Endothelial cell of umbilical vein (primary cell): ENCODE results near the gene NR5A1. TPM values are rescaled to one million over a fixed set of nuclear protein-coding genes. Genes with fewer than 3 reads are reported as not detected.

Experiments
- BruUV-seq: library from RNA; stranded (reverse); fragments of 400-500 nt; replicated peaks from 2 replicates; lab custom pipeline; 2021; lab: Mats Ljungman, UMichigan
- CTCF ChIA-PET: fragments of 300-600, 350-600 bp; sonication (Branson Sonifier 250); formaldehyde crosslinking; loops from one replicate; lab custom pipeline; 2021; ENCODE audit warnings: antibody characterized with exemption, inconsistent platforms; lab: Charles Lee
- POLR2A ChIA-PET: fragments of 300-600, 350-600 bp; sonication (Branson Sonifier 250); formaldehyde crosslinking; loops from one replicate; lab custom pipeline; 2021; ENCODE audit warnings: antibody characterized with exemption, inconsistent platforms; lab: Charles Lee
- DNase-seq: peaks from one replicate; pipeline ENCODE4 v3.0.0-alpha.2; 2011; ENCODE audit warnings: low read depth, low spot score
- FAIRE-seq: peaks from 2 replicates; lab custom pipeline; 2011; peaks lifted over from hg19 to GRCh38; lab: Jason Lieb, UNC
- H2AFZ ChIP-seq: 2 replicates; pipeline ENCODE4 v1.6.0; 2012; ENCODE audit warnings: low read depth, low read length, control low read depth, inconsistent platforms
- H3K27ac ChIP-seq: 2 replicates; pipeline ENCODE4 v1.5.1; 2011; ENCODE audit warnings: low read depth, mild to moderate bottlenecking, control low read depth, low read length, moderate library complexity; ENCODE audit not compliant: insufficient read depth
- H3K27me3 ChIP-seq, 2 experiments: 2 replicates each; pipeline versions ENCODE4 v1.6.0 to v1.6.1; 2011; ENCODE audit warnings: low read length in 2 of 2, mixed read lengths in 1 of 2; ENCODE audit not compliant: control insufficient read depth in 2 of 2, insufficient read depth in 2 of 2
- H3K36me3 ChIP-seq, 2 experiments: 2 replicates in 1 of 2; 3 replicates in 1 of 2; pipeline ENCODE4 v1.5.1; 2011; ENCODE audit warnings: low read length in 2 of 2, mild to moderate bottlenecking in 1 of 2, moderate library complexity in 1 of 2; ENCODE audit not compliant: control insufficient read depth in 2 of 2, insufficient read depth in 2 of 2; ENCODE audit errors: extremely low read depth in 1 of 2
- H3K4me1 ChIP-seq: 3 replicates; pipeline ENCODE4 v1.5.1; 2011; ENCODE audit warnings: mild to moderate bottlenecking, low read length; ENCODE audit not compliant: control insufficient read depth, insufficient read depth; ENCODE audit errors: extremely low read depth
- H3K4me2 ChIP-seq: 2 replicates; pipeline ENCODE4 v1.6.1; 2011; ENCODE audit warnings: low read length, control low read depth, mixed read lengths; ENCODE audit not compliant: insufficient read depth
- H3K4me3 ChIP-seq, 3 experiments: fragments of 200-600 bp in 1 of 3; sonication (generic), shearing (Covaris generic) in 1 of 3; replicated peaks in 1 of 3; 2 replicates each; pipeline ENCODE4 v1.5.1; 2011 to 2016; ENCODE audit warnings: control low read depth in 3 of 3, low read length in 3 of 3, mild to moderate bottlenecking in 2 of 3, inconsistent platforms in 1 of 3, low read depth in 1 of 3, moderate library complexity in 1 of 3; ENCODE audit not compliant: insufficient read depth in 1 of 3
- H3K79me2 ChIP-seq: 2 replicates; pipeline ENCODE4 v1.6.0; 2012; ENCODE audit warnings: low read length, inconsistent platforms; ENCODE audit not compliant: control insufficient read depth, insufficient read depth
- H3K9ac ChIP-seq: replicated peaks from 2 replicates; pipeline ENCODE3; 2011; ENCODE audit warnings: low read length, control low read depth; ENCODE audit not compliant: insufficient read depth; ENCODE audit errors: extremely low read depth
- H3K9me1 ChIP-seq: replicated peaks from 3 replicates; pipeline ENCODE4 v1.6.0; 2011; ENCODE audit warnings: mild to moderate bottlenecking, low read length; ENCODE audit not compliant: control insufficient read depth, insufficient read depth; ENCODE audit errors: extremely low read depth
- H3K9me3 ChIP-seq: replicated peaks from 2 replicates; pipeline ENCODE4 v1.5.1; 2012; ENCODE audit warnings: low read length, inconsistent platforms; ENCODE audit not compliant: control insufficient read depth, insufficient read depth
- H4K20me1 ChIP-seq: replicated peaks from 2 replicates; pipeline ENCODE3; 2011; ENCODE audit warnings: mild to moderate bottlenecking, low read length; ENCODE audit not compliant: control insufficient read depth, insufficient read depth; ENCODE audit errors: extremely low read depth
- CTCF ChIP-seq, 2 donors: IDR thresholded peaks; 1 replicate in 1 of 2; 2 replicates in 1 of 2; pipeline ENCODE4 v1.5.1; 2011; ENCODE audit warnings: low read length in 2 of 2, mild to moderate bottlenecking in 2 of 2, moderate library complexity in 2 of 2, control low read depth in 1 of 2, inconsistent platforms in 1 of 2, low read depth in 1 of 2; ENCODE audit not compliant: insufficient read depth in 1 of 2; ENCODE audit errors: extremely low read depth in 1 of 2
- EZH2 ChIP-seq: IDR thresholded peaks from 2 replicates; pipeline ENCODE4 v1.6.1; 2012; ENCODE audit warnings: borderline replicate concordance, low read depth, mild to moderate bottlenecking, moderate library complexity, low read length, inconsistent platforms; ENCODE audit not compliant: severe bottlenecking
- FOS ChIP-seq: IDR thresholded peaks from 2 replicates; pipeline ENCODE4 v1.6.1; 2011; ENCODE audit warnings: mild to moderate bottlenecking, low read length, moderate library complexity, borderline replicate concordance; ENCODE audit not compliant: insufficient read depth
- JUN ChIP-seq: IDR thresholded peaks from 2 replicates; pipeline ENCODE4 v1.6.1; 2011; ENCODE audit warnings: borderline replicate concordance, low read depth; ENCODE audit not compliant: insufficient read length, insufficient read depth
- POLR2A ChIP-seq: IDR thresholded peaks from 2 replicates; pipeline ENCODE4 v1.6.1; 2012; ENCODE audit warnings: low read depth, mild to moderate bottlenecking, control low read depth, low read length
- dilution Hi-C: fragments of 300-500 bp; cut with MboI; formaldehyde crosslinking; loops from one replicate; pipeline ENCODE4 v1.15.0; 2019; ENCODE audit warnings: low sequenced_read_pairs; ENCODE audit not compliant: extremely low pct_ligation_motif_present
- intact Hi-C: fragments of 100-400 bp; cut with micrococcal nuclease; formaldehyde crosslinking; loops from one replicate; pipeline ENCODE4 v1.10.0; 2022
- polyA plus RNA-seq, 4 experiments: library from polyadenylated mRNA; depleted of rRNA in 3 of 4; stranded (reverse) in 3 of 4; unstranded in 1 of 4; fragments of >200 nt; gene quantifications; 2 replicates each; pipeline versions ENCODE4 v1.2.1 to v1.2.3, GENCODE V29; 2011 to 2012; ENCODE audit warnings: missing spikeins in 1 of 4
- total RNA-seq: library from RNA; stranded (reverse); gene quantifications from 2 replicates; pipeline ENCODE4 v1.2.3, GENCODE V29; 2021

Gene NR5A1
- total and polyA plus RNA-seq, 2 donors (not counting 3 experiments of a cell fraction or from before 2014, with no cell fraction given): not detected

GRCh38 chr9:124456341-124457078 lies 50.7 kb downstream of the NR5A1 start:
- Histone ChIP-seq H3K36me3 (no peaks in the 10 kb centered on the region), H3K9me1 (no peaks in the 10 kb centered on the region), H3K79me2 (no peaks in the 10 kb centered on the region), H3K27me3 (peaks cover 2 to 11% of the 10 kb centered on the region in 2 experiments), H3K4me1 (no peaks in the 10 kb centered on the region), H3K4me2 (no peak overlapping the region), H3K9ac (no peak overlapping the region), H4K20me1 (no peaks in the 10 kb centered on the region), H3K9me3 (no peaks in the 10 kb centered on the region), H3K4me3 (no peak overlapping the region), H3K27ac (no peak overlapping the region), H2AFZ (no peak overlapping the region)
- intact Hi-C loops (no loop called here), dilution Hi-C loops (no loop called here)
- no peak for DNase-seq
- POLR2A ChIA-PET: no interaction called here
- CTCF ChIA-PET: interaction anchor here (1.3 to 1.4 kb wide), 2 partner anchors 11 to 81 kb away, joined by 3 to 4 read pairs; no protein-coding TSS in a partner anchor
- FAIRE-seq: no peak
- BruUV-seq: no TSS peak
- TF ChIP-seq FOS (no peak), CTCF (IDR thresholded peaks at IDR 0.05; ENCODE audit: extremely low read depth in 1 of 2, insufficient read depth in 1 of 2, low read depth in 1 of 2, low read length in 2 of 2) (no peak), JUN (no peak)

- POLR2A ChIA-PET: no interaction called here
- H3K9ac ChIP-seq: no peak overlapping the region
These were observed 51.4 kb downstream of the NR5A1 start for GRCh38 chr9:124455820-124456219.

More at GRCh38 chr9:124455820-124456219, 51.4 kb downstream of the NR5A1 start:
- H3K27me3 ChIP-seq: peaks cover 9 to 18% of the 10 kb centered on the region in 2 experiments
- no peak overlapping the region for H3K27ac ChIP-seq
- intact Hi-C loops (no loop called here), dilution Hi-C loops (no loop called here)
- CTCF ChIA-PET: interaction anchor here (1.3 to 1.4 kb wide), 2 partner anchors 11 to 81 kb away, joined by 3 to 4 read pairs; no protein-coding TSS in a partner anchor
- no TSS peak for BruUV-seq
- H4K20me1 ChIP-seq: no peaks in the 10 kb centered on the region
- no peak for FAIRE-seq
- H3K36me3 ChIP-seq: no peaks in the 10 kb centered on the region
- no peak overlapping the region for H3K4me3 ChIP-seq
- H3K9me1 ChIP-seq: no peaks in the 10 kb centered on the region
- no peak for DNase-seq
- peaks cover under 1% of the 10 kb centered on the region for H3K4me1 ChIP-seq
- no peak for TF ChIP-seq POLR2A
- no peak for TF ChIP-seq EZH2
- TF ChIP-seq CTCF (IDR thresholded peaks at IDR 0.05; ENCODE audit: extremely low read depth in 1 of 2, insufficient read depth in 1 of 2, low read depth in 1 of 2, low read length in 2 of 2): no peak
- no peak overlapping the region for H2AFZ ChIP-seq
- H3K4me2 ChIP-seq: no peak overlapping the region
- H3K79me2 ChIP-seq: no peaks in the 10 kb centered on the region
- H3K9me3 ChIP-seq: no peaks in the 10 kb centered on the region
